Stimulated activated CD4-positive, alpha-beta T cell treated with anti-CD3 and anti-CD28 coated beads, Interleukin-12 subunit alpha, Interleukin-12 subunit beta, amount 100 ng/mL, for 48 hours (primary cell): ENCODE measurements around the gene ENDOV.
"Not testable (repeated sequence)": the region's sequence is repeated elsewhere in the genome, so short reads cannot be mapped to it uniquely, and the experiment has no call there.

Experiments used
- DNase-seq, 3 donors: peaks; one replicate each; pipeline ENCODE4 v3.0.0-alpha.2; 2020; ENCODE audit warnings: low read depth in 2 of 3, low spot score in 1 of 3

ENDOV gene

GRCh38 chr17:80388175-80388574, 26.8 kb upstream of the ENDOV start:
- DNase-seq, result no peak

- DNase-seq, result no peak
These were observed 26.4 kb upstream of the ENDOV start for GRCh38 chr17:80388601-80389000.

GRCh38 chr17:80389011-80389995, 25.7 kb upstream of the ENDOV start:
- no peak for DNase-seq

GRCh38 chr17:80393241-80393890, 21.6 kb upstream of the ENDOV start:
- DNase-seq, result no peak

GRCh38 chr17:80393961-80394360, 21.0 kb upstream of the ENDOV start:
- no peak for DNase-seq

- DNase-seq, result no peak
These were observed 20.2 kb upstream of the ENDOV start for GRCh38 chr17:80394629-80395216.

GRCh38 chr17:80395402-80396151, 19.4 kb upstream of the ENDOV start:
- no peak for DNase-seq

GRCh38 chr17:80396157-80397033, 18.6 kb upstream of the ENDOV start:
- no peak for DNase-seq

GRCh38 chr17:80397034-80397387, 18.0 kb upstream of the ENDOV start:
- no peak for DNase-seq

GRCh38 chr17:80397686-80398085, 17.3 kb upstream of the ENDOV start:
- no peak for DNase-seq

GRCh38 chr17:80401086-80401485, 13.9 kb upstream of the ENDOV start:
- not testable (repeated sequence) for DNase-seq

- not testable (repeated sequence) for DNase-seq
These were observed 12.9 kb upstream of the ENDOV start for GRCh38 chr17:80402102-80402501.

GRCh38 chr17:80402959-80403358, 12.0 kb upstream of the ENDOV start:
- no peak for DNase-seq

- DNase-seq, result no peak
These were observed 8.8 kb upstream of the ENDOV start for GRCh38 chr17:80406146-80406545.

- DNase-seq, result not testable (repeated sequence)
These were observed 7.0 kb upstream of the ENDOV start for GRCh38 chr17:80407917-80408316.

- no peak for DNase-seq
These were observed 6.1 kb upstream of the ENDOV start for GRCh38 chr17:80408872-80409271.

GRCh38 chr17:80409626-80410025, 5.3 kb upstream of the ENDOV start:
- DNase-seq, result no peak

GRCh38 chr17:80410441-80411087, 4.4 kb upstream of the ENDOV start:
- not testable (repeated sequence) for DNase-seq

GRCh38 chr17:80413771-80414507, 1.0 kb upstream of the ENDOV start:
- no peak for DNase-seq
